KMS-11 (cell line): ENCODE data around the gene DSCAML1.

ENCODE experiments used
- H2AFZ ChIP-seq: fragments of 200-600 bp; sonication (generic); 2 replicates; pipeline ENCODE4 v1.6.1; 2016; ENCODE audit warnings: antibody characterized with exemption, mixed run types, low read depth
- H3K27ac ChIP-seq: fragments of 200-600 bp; sonication (generic); 2 replicates; pipeline ENCODE4 v1.6.1; 2016; ENCODE audit warnings: mild to moderate bottlenecking, mixed run types
- H3K27me3 ChIP-seq: fragments of 200-600 bp; sonication (generic); 2 replicates; pipeline ENCODE4 v1.6.1; 2017; ENCODE audit warnings: mild to moderate bottlenecking, low read depth, mixed run types, moderate library complexity; ENCODE audit not compliant: insufficient read depth
- H3K36me3 ChIP-seq: fragments of 200-600 bp; sonication (generic); 2 replicates; pipeline ENCODE4 v1.6.1; 2017; ENCODE audit warnings: mild to moderate bottlenecking, mixed run types; ENCODE audit not compliant: insufficient read depth
- H3K4me1 ChIP-seq: fragments of 200-600 bp; sonication (generic); 2 replicates; pipeline ENCODE4 v1.6.1; 2016; ENCODE audit warnings: mild to moderate bottlenecking, low read depth, mixed run types; ENCODE audit not compliant: poor library complexity, severe bottlenecking
- H3K4me2 ChIP-seq: fragments of 200-600 bp; sonication (generic); 2 replicates; pipeline ENCODE4 v1.7.0; 2016; ENCODE audit warnings: mild to moderate bottlenecking, mixed run types
- H3K4me3 ChIP-seq: fragments of 200-600 bp; sonication (generic); IDR thresholded peaks from 2 replicates; pipeline ENCODE4 v1.6.1; 2017; ENCODE audit warnings: low read depth, low read length, mixed read lengths; ENCODE audit not compliant: insufficient read depth
- H3K79me2 ChIP-seq: fragments of 200-600 bp; sonication (generic); 2 replicates; pipeline ENCODE4 v1.6.1; 2016; ENCODE audit warnings: low read depth, mixed run types; ENCODE audit not compliant: insufficient read depth
- H3K9ac ChIP-seq: fragments of 200-600 bp; sonication (generic); 2 replicates; pipeline ENCODE4 v1.6.1; 2016; ENCODE audit warnings: mild to moderate bottlenecking, mixed run types
- H4K20me1 ChIP-seq: fragments of 200-600 bp; sonication (generic); 2 replicates; pipeline ENCODE4 v1.6.1; 2016; ENCODE audit warnings: mild to moderate bottlenecking, mixed run types; ENCODE audit not compliant: insufficient read depth
- CTCF ChIP-seq: fragments of 200-600 bp; sonication (generic); conservative IDR thresholded peaks from 2 replicates; pipeline ENCODE4 v1.6.1; 2017; ENCODE audit warnings: low read depth, mild to moderate bottlenecking, antibody characterized with exemption, low read length, moderate library complexity, mixed read lengths

Gene DSCAML1

GRCh38 chr11:117511483-117511930 is 285.5 kb downstream of the DSCAML1 start:
- Histone ChIP-seq H3K4me3 (no peak overlapping the region), H3K4me2 (no peak overlapping the region), H3K27me3 (no peaks in the 10 kb centered on the region), H3K79me2 (no peaks in the 10 kb centered on the region), H3K4me1 (no peaks in the 10 kb centered on the region), H4K20me1 (no peaks in the 10 kb centered on the region), H3K36me3 (no peaks in the 10 kb centered on the region), H3K27ac (no peak overlapping the region), H3K9ac (no peak overlapping the region), H2AFZ (no peak overlapping the region)
- TF ChIP-seq CTCF = no peak

- no peaks in the 10 kb centered on the region for H4K20me1 ChIP-seq
- no peak overlapping the region for H3K27ac ChIP-seq
- H3K79me2 ChIP-seq = no peaks in the 10 kb centered on the region
- no peaks in the 10 kb centered on the region for H3K36me3 ChIP-seq
- no peaks in the 10 kb centered on the region for H3K27me3 ChIP-seq
- no peak overlapping the region for H3K4me3 ChIP-seq
- no peaks in the 10 kb centered on the region for H3K4me1 ChIP-seq
- H3K4me2 ChIP-seq = no peak overlapping the region
- TF ChIP-seq CTCF = no peak
- no peak overlapping the region for H2AFZ ChIP-seq
- H3K9ac ChIP-seq = no peak overlapping the region
Observed at GRCh38 chr11:117510646-117511045, 286.4 kb downstream of the DSCAML1 start.

GRCh38 chr11:117509543-117509942 is 287.5 kb downstream of the DSCAML1 start:
- Histone ChIP-seq H3K4me2 (no peak overlapping the region), H3K36me3 (no peaks in the 10 kb centered on the region), H3K27ac (no peak overlapping the region), H4K20me1 (no peaks in the 10 kb centered on the region), H3K79me2 (no peaks in the 10 kb centered on the region), H3K4me1 (no peaks in the 10 kb centered on the region), H3K4me3 (no peak overlapping the region), H3K27me3 (no peaks in the 10 kb centered on the region), H3K9ac (no peak overlapping the region), H2AFZ (no peak overlapping the region)
- TF ChIP-seq CTCF = no peak

- H3K27me3 ChIP-seq = no peaks in the 10 kb centered on the region
- H3K79me2 ChIP-seq = no peaks in the 10 kb centered on the region
- H2AFZ ChIP-seq = no peak overlapping the region
- TF ChIP-seq CTCF = no peak
- H3K4me1 ChIP-seq = no peaks in the 10 kb centered on the region
- no peaks in the 10 kb centered on the region for H3K36me3 ChIP-seq
- no peaks in the 10 kb centered on the region for H4K20me1 ChIP-seq
- no peak overlapping the region for H3K27ac ChIP-seq
- H3K4me3 ChIP-seq = no peak overlapping the region
- no peak overlapping the region for H3K4me2 ChIP-seq
- no peak overlapping the region for H3K9ac ChIP-seq
Observed at GRCh38 chr11:117506971-117507370, 290.0 kb downstream of the DSCAML1 start.
